Glomerular endothelial cell (primary cell): ENCODE measurements around the gene CLIP1. TPM values are rescaled to one million over a fixed set of nuclear protein-coding genes. Genes with fewer than 3 reads are reported as not detected.
"Not testable (repeated sequence)": the region's sequence is repeated elsewhere in the genome, so short reads cannot be mapped to it uniquely, and the experiment has no call there.

Source experiments
- DNase-seq: peaks from one replicate; pipeline ENCODE4 v3.0.0-alpha.2; 2011; ENCODE audit warnings: low read depth, low spot score; ENCODE audit errors: extremely low read depth
- total RNA-seq: library from RNA; depleted of rRNA; stranded (reverse); fragments of >200 nt; gene quantifications from 2 replicates; pipeline ENCODE4 v1.2.3, GENCODE V29; 2015

The CLIP1 gene
- total RNA-seq, 1 donor from 2014 or later, result 85.6 TPM

DNA sequence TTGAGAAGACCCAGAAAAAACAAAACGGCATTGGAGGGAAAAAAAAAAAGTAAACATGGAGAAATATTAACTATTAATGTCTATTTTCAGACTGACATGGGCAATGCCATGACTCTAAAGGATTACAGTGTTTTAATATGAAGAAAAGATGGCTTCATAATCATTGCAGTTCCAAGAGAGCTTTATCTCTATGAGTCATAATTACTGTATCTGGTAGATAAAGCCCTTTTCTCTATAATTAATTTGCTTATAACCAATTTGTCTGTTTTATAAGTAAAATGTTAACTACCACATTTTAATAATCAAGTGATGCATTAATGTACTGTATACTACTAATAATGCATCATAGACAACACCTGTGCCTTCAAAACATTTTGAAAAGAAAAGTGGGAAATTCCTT lies 59.7 kb downstream of the CLIP1 start:
- DNase-seq, result no peak

GRCh38 chr12:122358403-122358802 lies 64.1 kb downstream of the CLIP1 start:
- DNase-seq, result not testable (repeated sequence)

GRCh38 chr12:122357536-122357935 lies 64.9 kb downstream of the CLIP1 start:
- not testable (repeated sequence) for DNase-seq

- DNase-seq, result not testable (repeated sequence)
Observed at GRCh38 chr12:122356991-122357390, 65.5 kb downstream of the CLIP1 start.

GRCh38 chr12:122356192-122356635 lies 66.3 kb downstream of the CLIP1 start:
- DNase-seq, result no peak

DNA sequence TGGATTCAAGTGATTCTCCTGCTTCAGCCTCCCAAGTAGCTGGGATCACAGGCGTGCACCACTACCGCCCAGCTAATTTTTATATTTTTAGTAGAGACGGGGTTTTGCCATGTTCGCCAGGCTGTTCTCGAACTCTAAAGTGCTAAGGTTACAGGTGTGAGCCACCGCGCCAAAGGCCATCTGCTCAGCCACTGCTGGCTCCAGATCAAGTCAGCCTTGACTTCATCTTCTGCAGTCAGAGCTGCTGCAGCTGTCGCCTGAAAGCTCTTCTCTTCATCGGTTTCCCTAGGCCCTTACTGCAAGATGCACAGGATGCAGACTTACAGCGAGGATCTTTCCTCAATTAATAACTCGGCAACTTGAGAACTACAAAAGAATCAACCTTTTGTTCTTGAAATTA lies 66.8 kb downstream of the CLIP1 start:
- no peak for DNase-seq

DNA sequence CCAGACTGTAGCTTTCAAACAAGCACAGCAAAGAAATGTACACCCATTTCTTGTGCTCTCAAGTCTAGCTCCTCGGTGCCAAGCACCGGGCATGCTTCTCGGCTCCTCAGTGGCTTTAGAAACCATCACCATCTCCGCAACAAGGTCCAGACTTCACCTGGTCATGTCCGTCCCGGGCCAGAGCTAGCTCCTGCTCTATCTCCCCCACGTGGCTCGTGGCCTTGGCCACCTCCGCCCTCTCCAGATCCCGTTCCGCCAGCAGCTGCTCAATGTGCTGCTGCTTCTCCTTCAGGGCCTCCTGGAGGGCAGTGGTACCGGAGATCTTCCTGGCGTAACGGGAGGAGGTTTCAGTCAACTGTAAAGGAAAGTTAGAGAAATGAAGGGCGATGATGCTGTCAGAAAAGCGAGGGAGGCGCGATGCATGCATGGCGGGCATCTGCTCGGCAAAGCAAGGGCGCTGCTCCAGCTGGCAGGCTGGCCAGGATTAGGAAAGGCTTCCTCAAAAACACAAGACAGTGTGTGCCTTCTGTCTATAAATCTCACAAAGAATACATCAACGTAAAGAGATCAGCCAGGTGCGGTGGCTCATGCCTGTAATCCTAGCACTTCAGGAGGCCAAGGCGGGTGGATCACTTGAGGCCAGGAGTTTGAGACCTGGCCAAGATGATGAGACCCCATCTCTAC lies 67.4 kb downstream of the CLIP1 start:
- no peak for DNase-seq

DNA sequence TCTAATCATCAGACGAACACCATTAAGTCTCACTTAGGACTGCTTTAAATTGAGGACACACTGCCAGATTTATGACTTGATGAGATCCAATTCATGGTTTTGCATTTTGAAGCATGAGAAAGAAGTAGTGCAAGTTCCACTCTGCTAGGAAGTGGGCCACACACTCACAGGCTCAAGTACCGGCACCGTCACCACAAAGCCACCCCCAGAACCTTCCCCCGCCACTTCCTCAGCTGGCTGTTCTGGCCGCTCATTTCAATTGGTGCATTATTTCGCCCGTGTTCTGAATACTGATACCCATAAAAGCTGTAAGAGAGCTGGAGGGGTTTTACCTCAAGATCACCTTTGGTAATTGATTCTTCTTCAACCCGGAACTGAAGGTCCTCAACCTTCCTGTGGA lies 70.1 kb downstream of the CLIP1 start:
- no peak for DNase-seq

GRCh38 chr12:122350141-122350848 lies 72.2 kb downstream of the CLIP1 start:
- no peak for DNase-seq

DNA sequence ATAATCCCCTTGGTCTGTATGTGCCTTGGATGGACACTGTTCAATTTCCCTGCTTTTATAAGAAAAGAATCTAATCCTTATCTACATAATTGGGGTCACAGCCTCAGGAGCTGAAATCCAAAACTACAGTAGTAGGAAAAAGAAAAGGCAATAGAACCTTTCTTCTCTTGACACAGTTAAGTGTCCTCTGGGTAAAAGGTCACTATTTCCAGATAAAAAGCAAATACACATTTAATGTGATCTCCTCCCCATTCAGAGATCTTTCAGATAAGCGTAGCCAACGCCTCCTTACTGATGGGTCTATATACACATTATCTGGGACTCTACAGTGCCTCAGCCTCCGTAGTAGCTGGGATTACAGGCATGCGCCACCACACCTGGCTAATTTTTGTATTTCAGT lies 73.4 kb downstream of the CLIP1 start:
- no peak for DNase-seq

- DNase-seq, result no peak
Observed at GRCh38 chr12:122348505-122348904, 74.0 kb downstream of the CLIP1 start.

DNA sequence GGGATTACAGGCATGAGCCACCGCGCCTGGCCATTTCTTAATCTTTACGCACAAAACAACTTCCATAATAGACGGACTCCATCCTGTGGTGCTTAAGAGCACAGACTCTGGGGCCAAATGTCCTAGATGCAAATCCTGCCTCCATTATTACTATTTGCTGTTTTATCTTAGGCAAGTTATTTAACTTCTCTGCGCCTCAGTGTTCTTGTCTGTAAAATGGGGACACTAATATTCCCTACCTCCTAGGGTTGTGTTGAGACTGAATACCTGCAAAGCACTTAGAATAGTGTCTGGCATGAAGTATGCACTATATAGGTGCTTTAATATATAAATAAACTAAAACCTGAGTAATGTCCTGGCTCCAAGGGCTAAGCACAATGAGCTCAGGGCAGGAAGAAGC lies 76.4 kb downstream of the CLIP1 start:
- DNase-seq, result no peak

DNA sequence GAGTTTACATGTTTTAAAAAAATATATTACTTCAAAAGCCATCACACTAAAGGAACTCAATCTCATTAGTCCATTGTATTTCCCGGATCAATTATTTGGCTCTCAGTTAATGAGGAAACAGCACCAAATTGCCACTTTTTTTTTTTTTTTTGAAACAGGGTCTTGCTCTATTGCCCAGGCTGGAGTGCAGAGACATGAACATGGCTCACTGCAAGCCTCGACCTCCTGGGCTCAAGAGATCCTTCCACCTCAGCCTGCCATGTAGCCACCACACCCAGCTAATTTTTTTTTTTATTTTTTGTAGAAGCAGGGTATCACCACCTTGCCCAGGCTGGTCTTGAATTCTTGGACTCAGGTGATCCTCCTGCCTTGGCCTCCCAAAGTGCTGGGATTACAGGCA lies 77.4 kb downstream of the CLIP1 start:
- no peak for DNase-seq

DNA sequence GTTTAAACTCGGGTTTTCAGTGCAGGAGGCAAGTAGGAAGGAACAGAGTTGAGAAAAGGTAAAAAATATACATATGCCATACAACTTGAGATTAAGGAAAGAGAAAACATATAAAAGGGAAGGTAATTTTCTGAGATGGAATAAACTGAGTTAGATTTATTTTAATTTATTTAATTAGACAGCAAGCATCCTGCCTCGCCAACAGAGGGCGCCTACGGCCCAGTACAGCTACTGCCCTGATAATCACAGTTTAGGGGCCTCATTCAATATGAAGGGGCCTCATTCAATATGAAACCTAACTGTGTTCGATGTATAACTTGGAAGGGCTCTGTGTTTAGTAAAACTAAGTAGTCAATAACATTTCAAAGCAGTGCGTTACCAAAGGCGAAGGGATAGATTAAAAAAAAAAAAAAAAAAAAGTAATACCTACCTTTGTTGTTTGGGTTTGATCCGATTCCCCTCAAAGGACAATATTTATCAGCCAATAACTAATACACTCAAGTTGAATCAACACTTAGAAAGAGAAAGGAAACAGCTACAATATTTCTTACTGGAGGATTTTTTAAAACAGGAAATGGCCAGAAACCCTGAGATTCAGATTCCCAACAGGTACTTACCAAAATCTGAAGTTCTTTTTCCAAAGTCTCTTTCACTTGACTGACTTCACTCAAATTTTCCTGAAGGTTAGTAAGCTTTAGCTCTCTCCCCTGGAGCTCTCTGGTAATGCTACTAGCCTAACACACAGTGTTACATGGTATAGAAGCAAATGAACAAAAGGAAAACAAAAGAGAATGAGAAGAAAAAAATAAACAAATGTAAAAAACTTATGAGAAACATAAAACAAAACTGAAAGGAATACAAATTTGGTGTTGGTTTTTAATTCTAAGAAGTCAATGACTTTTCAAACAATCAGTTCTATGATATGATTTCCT lies 86.2 kb downstream of the CLIP1 start:
- no peak for DNase-seq

DNA sequence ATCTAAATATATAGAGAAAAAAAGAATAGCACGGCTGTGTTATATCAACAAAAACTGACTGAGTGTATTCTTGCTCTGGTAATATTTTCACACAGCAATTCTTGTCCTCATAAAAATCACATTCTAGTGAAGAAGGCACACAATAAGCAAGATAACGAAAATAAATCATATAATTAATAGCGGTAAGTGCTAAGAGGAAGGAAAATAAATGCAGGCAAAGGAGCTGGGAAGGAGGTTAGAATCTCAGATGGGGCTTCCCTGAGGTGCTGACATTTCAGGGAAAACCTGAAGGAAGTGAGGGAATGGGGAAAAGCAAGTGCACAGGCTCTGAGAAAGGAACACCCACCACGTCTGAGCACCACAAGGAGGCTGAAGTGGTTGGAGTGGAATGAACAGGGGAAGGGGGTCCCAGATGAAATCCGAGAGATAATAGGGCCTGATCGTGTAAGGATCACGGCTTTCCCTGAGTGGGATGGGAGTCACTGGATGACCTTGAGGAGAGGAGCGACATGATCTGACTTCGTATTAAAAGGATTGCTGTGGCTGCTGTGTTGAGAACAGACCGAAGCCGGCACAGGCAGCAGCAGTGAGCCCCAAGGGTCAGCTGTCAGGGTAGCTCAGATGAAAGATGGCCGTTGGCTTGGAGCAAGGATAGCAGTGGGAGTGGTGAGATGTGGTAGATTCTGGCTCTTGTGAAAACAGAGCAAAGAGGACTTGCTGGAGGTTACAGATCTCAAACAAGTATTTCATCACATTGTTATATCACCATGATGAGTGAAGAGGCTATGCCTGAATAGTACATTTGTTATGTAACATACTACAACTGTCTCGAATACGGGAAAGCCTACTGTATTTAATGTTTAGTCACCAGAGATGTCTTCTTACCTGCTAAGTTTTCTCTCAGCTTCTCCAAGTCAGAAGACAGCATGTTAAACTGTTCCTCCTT lies 89.1 kb downstream of the CLIP1 start:
- DNase-seq, result no peak

GRCh38 chr12:122327494-122328385 lies 94.7 kb downstream of the CLIP1 start:
- no peak for DNase-seq

GRCh38 chr12:122327014-122327413 lies 95.5 kb downstream of the CLIP1 start:
- DNase-seq, result no peak

- DNase-seq, result no peak
Observed at GRCh38 chr12:122326586-122326985, 95.9 kb downstream of the CLIP1 start.

- DNase-seq, result no peak
Observed at GRCh38 chr12:122323311-122324019, 99.0 kb downstream of the CLIP1 start.
